Measurements from ENCODE around the gene FBXO41.

The FBXO41 gene

GRCh38 chr2:73235315-73236028 is 48.8 kb downstream of the FBXO41 start:
- no peak for TF ChIP-seq CTCF (IDR thresholded peaks at IDR 0.05; ENCODE audit: insufficient read depth, low read depth, low read length, missing control alignments)
- peak overlapping the region; percentile 84 for H3K4me3 ChIP-seq (ENCODE audit: low read depth, low read length)
- DNase-seq (ENCODE audit: low read depth), result no peak

- peak within 1 kb of the TSS; percentile 84 for H3K4me3 ChIP-seq (ENCODE audit: low read depth, low read length)
- peak; percentile 94 for DNase-seq (ENCODE audit: low read depth)
- no peak for TF ChIP-seq CTCF (IDR thresholded peaks at IDR 0.05; ENCODE audit: insufficient read depth, low read depth, low read length, missing control alignments)
These were observed 50.1 kb downstream of the FBXO41 start, which contains the start of gene CCT7 for GRCh38 chr2:73233932-73234832. Gene CCT7 (plus strand): TSS chr2:73234308. CDS start chr2:73234379, 71 bp downstream.

- H3K4me3 ChIP-seq (ENCODE audit: low read depth, low read length), result peak within 1 kb of the TSS; percentile 84
- TF ChIP-seq CTCF (IDR thresholded peaks at IDR 0.05; ENCODE audit: insufficient read depth, low read depth, low read length, missing control alignments), result no peak
- DNase-seq (ENCODE audit: low read depth), result peak; percentile 99
These were observed 50.9 kb downstream of the FBXO41 start, which contains the start of gene PRADC1 for GRCh38 chr2:73233154-73233931. Gene PRADC1 (minus strand): TSS chr2:73233239. CDS start chr2:73233160, 79 bp downstream.

- H3K4me3 ChIP-seq (ENCODE audit: low read depth, low read length), result peak overlapping the region; percentile 72
These were observed 51.7 kb downstream of the FBXO41 start for GRCh38 chr2:73232403-73233153.

GRCh38 chr2:73228631-73229030 is 55.6 kb downstream of the FBXO41 start:
- DNase-seq (ENCODE audit: low read depth), result no peak
- no peak overlapping the region for H3K4me3 ChIP-seq (ENCODE audit: low read depth, low read length)
- TF ChIP-seq CTCF (IDR thresholded peaks at IDR 0.05; ENCODE audit: insufficient read depth, low read depth, low read length, missing control alignments), result no peak

More at GRCh38 chr2:73232403-73233153, 51.7 kb downstream of the FBXO41 start:
- DNase-seq (ENCODE audit: low read depth), result peak; percentile 55
- no peak for TF ChIP-seq CTCF (IDR thresholded peaks at IDR 0.05; ENCODE audit: insufficient read depth, low read depth, low read length, missing control alignments)

- TF ChIP-seq CTCF (IDR thresholded peaks at IDR 0.05; ENCODE audit: insufficient read depth, low read depth, low read length, missing control alignments), result no peak
- H3K4me3 ChIP-seq (ENCODE audit: low read depth, low read length), result no peak overlapping the region
- no peak for DNase-seq (ENCODE audit: low read depth)
These were observed 57.2 kb downstream of the FBXO41 start for GRCh38 chr2:73227086-73227485.

Data from GM12865 (cell line).